NCI-H2171 (cell line): ENCODE measurements around the gene SMIM34.
"Not testable (repeated sequence)": the region's sequence is repeated elsewhere in the genome, so short reads cannot be mapped to it uniquely, and the experiment has no call there.

Experiments used
- DNase-seq: peaks from one replicate; lab custom pipeline; 2025; lab: John Stamatoyannopoulos, UW

SMIM34 gene, protein sequence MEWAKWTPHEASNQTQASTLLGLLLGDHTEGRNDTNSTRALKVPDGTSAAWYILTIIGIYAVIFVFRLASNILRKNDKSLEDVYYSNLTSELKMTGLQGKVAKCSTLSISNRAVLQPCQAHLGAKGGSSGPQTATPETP

DNA sequence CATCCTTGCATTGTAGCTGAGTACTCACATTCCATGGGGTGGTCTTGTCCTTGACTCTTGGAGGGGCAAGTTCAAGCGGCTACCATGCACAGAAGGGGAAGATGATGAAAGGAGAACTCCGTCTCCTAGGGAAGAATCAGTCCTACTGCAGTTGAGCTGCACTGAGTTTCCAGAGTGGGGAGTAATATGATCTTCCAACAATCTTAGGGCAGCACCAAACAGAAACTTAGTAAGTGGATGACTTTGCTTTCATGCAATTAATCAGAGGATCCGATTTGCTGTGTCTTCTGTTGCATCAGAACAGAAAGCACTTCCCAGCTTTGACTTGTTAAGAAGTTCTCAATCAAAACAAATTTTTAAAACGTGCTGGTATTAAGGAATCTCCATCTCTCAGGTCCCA is at the start of gene SMIM34:
SMIM34 (minus strand) TSS at position 147 of the 400 bp plus-strand sequence; CDS start at position 35, 112 bp downstream.
- not testable (repeated sequence) for DNase-seq

- not testable (repeated sequence) for DNase-seq
These were observed 43.6 kb upstream of the SMIM34 start for GRCh38 chr21:34467333-34467732.

GRCh38 chr21:34459426-34459825 is 35.7 kb upstream of the SMIM34 start:
- DNase-seq = not testable (repeated sequence)

DNA sequence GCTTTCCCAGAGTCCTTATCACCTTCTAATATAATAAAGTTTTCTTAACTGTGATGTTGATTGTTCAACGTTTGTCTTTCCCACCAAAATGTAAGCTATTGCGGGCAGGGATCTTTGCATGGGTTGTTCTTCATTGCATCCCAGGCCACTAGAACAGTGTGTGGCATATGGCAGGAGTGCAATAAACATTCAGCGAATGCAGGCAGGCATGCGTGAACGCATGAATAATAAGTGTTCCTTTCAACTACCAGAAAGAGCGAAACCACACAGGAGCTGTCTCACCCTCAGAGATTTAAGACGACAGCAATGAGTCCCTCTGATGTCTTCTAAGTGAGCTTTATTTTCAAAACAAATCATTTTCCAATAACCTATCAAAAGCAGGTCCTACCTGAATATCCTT is 34.5 kb upstream of the SMIM34 start:
- not testable (repeated sequence) for DNase-seq

DNA sequence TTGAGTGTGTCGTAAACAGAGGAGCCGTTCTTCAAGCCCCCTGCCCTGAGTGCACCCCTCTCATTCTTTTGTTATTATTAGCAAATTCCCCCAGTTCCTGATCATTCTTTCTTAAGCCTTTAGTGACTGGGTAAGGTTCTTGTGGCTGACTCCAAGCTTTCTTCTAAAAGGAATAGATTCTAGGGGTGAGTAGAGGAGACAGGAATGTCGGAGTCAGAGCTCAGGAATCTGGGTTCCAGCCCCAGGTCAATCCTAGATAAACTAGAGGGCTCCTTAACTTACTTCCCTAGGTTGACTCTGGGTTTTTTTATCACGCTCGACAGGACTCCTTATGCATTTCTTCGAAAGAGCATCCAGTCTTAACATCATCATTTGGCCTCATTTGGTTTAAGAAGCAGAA is 32.4 kb upstream of the SMIM34 start:
- not testable (repeated sequence) for DNase-seq

DNA sequence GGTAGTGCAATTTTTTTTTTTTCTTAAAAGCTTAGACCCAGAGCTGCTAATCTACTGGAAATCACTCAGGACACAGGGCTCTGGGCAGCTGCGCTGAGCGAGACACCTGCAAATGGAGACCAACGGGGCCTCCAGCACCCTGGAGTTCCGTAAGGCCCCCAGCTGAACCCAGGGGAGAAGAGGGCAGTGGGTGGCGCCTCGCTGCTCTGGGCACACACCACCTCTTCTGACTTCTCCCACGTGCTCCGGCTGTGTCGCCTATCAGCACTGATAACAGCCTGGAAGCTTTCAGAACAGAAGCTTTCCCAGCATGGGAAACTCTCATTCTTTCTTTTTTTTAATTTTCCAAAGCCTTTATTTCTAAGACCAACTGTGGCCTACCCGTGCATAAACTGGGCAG is 31.9 kb upstream of the SMIM34 start:
- DNase-seq = not testable (repeated sequence)

DNA sequence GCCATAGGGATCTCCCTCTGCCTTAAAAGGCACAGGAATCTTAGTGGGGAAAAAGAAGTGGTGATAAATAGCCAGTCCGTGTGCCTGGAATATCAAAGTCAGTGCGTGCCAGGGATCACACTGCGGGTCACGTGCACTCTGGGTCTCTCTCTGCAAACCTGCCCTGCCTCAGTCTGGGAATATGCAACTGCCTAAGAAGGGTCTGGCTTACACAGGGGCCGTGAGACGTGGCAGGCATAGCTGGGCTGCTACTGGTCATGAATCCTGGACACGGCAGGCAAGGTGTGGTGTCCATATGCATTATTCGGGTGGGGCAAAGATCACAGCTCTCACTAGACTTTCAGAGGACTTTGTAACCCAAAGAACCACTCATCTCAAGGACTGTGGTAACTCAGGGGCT is 23.3 kb upstream of the SMIM34 start:
- DNase-seq = not testable (repeated sequence)

DNA sequence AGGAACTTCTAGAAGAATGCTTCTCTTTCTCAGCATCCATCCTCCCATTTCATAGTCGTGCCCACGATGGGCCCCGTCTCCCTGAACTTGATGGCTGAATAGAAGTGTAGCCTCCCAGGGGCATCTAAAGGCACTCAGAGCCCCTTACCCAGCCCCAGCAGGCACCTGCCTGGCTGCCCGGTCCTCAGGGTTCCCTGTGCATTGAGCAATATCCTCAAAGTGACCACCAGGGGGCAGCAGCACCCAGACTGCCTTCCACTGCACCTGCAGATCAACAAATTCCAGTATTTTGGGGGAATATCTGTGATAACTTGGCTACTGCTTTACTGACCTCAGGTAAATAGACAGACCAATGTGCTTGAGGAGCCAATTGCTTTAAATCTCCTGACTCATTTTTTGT is 19.7 kb upstream of the SMIM34 start:
- DNase-seq = not testable (repeated sequence)

GRCh38 chr21:34429710-34430109 is 6.0 kb upstream of the SMIM34 start:
- DNase-seq = not testable (repeated sequence)

DNA sequence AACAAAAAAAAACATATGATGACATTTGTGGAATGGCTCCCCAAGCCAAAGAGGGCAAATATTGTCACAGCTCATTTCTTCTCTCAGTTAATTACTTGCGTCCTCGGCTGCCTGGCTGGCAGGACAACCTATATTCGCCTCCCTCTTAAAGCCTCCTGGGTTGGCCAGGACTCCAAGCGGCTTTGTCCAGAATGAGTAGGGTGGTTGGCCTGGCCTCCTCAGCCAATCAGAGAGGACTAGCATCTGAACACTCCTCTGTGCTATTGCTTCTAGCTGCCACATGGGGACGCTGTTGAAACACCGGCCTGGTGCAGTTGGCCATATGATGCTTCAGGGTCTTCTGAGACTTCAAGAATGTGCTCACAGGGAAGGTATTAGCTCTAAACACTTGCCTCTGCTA is 4.7 kb upstream of the SMIM34 start:
- DNase-seq = not testable (repeated sequence)

- not testable (repeated sequence) for DNase-seq
These were observed 3.6 kb upstream of the SMIM34 start for GRCh38 chr21:34427339-34427738.

- not testable (repeated sequence) for DNase-seq
These were observed 6.2 kb downstream of the SMIM34 start for GRCh38 chr21:34417448-34418077.

DNA sequence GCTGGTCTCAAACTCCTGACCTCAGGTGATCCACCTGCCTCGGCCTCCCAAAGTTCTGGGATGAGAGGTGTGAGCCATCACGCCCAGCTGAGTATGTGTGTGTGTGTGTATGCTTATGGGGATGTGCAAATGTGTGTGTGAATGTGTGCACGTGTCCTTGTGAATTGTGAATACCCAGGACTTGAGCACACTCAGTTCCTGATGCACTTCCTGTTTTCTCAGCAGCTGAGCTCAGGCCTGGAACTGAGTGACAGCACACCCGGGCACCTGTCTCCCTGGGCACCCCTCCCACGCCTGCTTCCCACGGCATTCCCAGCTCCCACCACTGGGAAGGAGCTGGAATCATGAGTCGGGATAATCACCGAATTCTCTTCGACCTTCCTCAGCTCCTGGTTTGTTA is 16.5 kb downstream of the SMIM34 start:
- not testable (repeated sequence) for DNase-seq

DNA sequence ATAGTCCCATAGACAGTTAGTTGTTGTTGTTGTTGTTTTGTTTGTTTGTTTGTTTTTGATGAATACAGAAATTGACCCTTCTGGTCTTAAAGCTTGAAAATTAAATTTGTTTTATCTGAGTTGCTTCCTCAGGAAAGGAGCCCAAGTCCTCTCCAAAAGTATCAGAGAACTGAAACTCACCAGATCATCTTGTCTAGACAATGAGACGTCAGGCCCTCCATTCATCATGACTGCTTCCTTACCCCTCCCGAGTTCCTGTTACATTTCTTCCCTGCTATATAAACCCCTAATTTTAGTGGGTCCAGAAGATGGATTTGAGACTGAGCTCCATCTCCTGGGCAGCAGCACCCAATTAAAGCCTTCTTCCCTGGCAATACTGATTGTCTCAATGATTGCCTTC is 17.1 kb downstream of the SMIM34 start:
- not testable (repeated sequence) for DNase-seq

- not testable (repeated sequence) for DNase-seq
These were observed 17.6 kb downstream of the SMIM34 start for GRCh38 chr21:34406102-34406501.

GRCh38 chr21:34405686-34406085 is 18.1 kb downstream of the SMIM34 start:
- not testable (repeated sequence) for DNase-seq

DNA sequence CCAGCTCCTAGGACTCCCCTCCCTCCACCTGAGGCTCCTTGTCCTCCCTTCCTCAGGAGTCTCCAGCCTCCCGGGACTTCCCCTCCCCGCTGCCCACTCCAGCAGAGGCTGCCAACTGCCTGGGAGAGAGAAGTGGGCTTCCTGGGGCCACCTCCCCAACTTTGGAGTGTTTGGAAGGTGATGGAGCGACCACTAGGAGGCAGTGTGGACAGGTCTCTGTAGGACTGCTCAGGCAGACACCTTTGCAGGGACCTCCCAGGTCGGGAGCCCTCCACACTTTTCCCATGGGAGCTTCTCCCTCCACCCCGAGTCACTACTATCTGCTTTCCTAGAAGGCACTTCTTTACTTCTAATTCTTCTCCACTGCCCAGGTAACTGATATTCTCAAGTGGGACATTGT is 19.0 kb downstream of the SMIM34 start:
- DNase-seq = not testable (repeated sequence)

- DNase-seq = not testable (repeated sequence)
These were observed 23.2 kb downstream of the SMIM34 start for GRCh38 chr21:34400522-34400921.

- not testable (repeated sequence) for DNase-seq
These were observed 39.9 kb downstream of the SMIM34 start for GRCh38 chr21:34383724-34384415.

DNA sequence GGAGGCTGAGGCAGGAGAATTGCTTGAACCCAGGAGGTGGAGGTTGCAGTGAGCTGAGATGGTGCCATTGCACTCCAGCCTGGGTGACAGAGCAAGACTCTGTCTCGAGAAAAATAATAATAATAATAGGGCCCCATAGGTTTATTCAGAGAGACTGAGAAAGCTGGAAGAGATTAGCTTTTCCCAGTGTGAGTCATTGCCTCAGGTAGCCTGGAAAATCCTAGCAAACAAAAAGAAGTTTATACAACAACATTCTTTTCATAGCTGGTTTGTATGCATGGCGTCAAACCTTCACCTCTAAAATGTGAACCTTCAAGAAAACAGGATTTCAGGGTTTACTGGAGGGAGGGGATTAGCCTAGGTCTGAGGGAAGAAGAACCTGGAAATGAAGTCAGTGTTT is 40.6 kb downstream of the SMIM34 start:
- DNase-seq = not testable (repeated sequence)

- not testable (repeated sequence) for DNase-seq
These were observed 48.2 kb downstream of the SMIM34 start for GRCh38 chr21:34375619-34375972.

DNA sequence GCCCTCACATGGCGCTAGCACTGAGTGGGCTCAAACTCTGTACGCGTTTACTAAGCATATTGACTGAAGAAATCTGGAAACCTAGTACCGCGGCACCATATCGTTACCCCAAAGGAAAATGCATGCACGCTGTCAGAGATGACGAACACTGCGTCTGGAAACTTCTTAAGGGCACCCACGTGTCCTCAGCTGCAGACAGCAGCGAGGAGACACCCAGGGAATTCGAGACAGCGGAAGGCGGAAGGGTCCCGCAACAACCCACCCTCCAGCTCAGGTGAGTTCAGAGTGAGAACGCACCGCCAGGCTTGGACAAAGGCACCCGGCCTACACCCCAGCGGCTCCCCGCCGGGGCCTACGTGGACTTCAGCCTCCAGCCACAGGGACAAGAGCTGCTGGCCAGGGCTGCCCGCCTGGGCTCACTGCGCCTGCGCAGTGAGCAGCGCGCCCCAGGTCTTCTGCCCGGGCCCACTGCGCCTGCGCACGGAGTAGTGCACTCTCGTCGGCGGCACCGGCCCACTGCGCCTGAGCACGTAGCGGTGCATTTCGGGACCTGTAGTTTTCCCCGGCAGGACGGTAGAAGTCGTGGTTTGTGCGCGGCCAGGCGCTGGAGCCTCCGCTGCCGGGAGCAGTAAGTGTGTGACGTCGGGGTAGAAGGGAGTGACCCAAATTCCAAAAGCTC is 48.7 kb downstream of the SMIM34 start, which contains the start of gene SMIM11:
SMIM11 (plus strand) TSS at position 568 of the 679 bp plus-strand sequence. CDS start 3,998 bp downstream, outside the sequence.
- not testable (repeated sequence) for DNase-seq
